HUDEP-2 (cell line): ENCODE measurements around the gene CCDC54.
"Not testable (repeated sequence)": the region's sequence is repeated elsewhere in the genome, so short reads cannot be mapped to it uniquely, and the experiment has no call there.

Experiments
- DNase-seq, 76 experiments: peaks; one replicate each; lab custom pipeline; 2025; ENCODE audit not compliant: unreplicated experiment in 76 of 76; lab: John Stamatoyannopoulos, UW

CCDC54 gene

GRCh38 chr3:107377151-107377550, at the start of gene CCDC54:
Gene CCDC54, plus strand, starts transcription at chr3:107377439. Its CDS starts 149 bp downstream, at chr3:107377588.
- DNase-seq = no peak

GRCh38 chr3:107328069-107328468, 49.2 kb upstream of the CCDC54 start:
- DNase-seq = no peak

GRCh38 chr3:107329088-107329487, 48.2 kb upstream of the CCDC54 start:
- no peak for DNase-seq

GRCh38 chr3:107339690-107340089, 37.5 kb upstream of the CCDC54 start:
- not testable (repeated sequence) for DNase-seq

GRCh38 chr3:107344722-107345121, 32.5 kb upstream of the CCDC54 start:
- no peak for DNase-seq

- DNase-seq = no peak
Measured at GRCh38 chr3:107345822-107346405, 31.3 kb upstream of the CCDC54 start.

- no peak for DNase-seq
Measured at GRCh38 chr3:107346564-107346963, 30.7 kb upstream of the CCDC54 start.

GRCh38 chr3:107347751-107348150, 29.5 kb upstream of the CCDC54 start:
- DNase-seq = no peak

- no peak for DNase-seq
Measured at GRCh38 chr3:107356706-107357105, 20.5 kb upstream of the CCDC54 start.

- DNase-seq = no peak
Measured at GRCh38 chr3:107361633-107362032, 15.6 kb upstream of the CCDC54 start.

- no peak for DNase-seq
Measured at GRCh38 chr3:107365051-107365450, 12.2 kb upstream of the CCDC54 start.

GRCh38 chr3:107366766-107367165, 10.5 kb upstream of the CCDC54 start:
- DNase-seq = no peak

- peak in 21 of 76 experiments; percentile 2 to 27 (median 10) for DNase-seq
Measured at GRCh38 chr3:107367353-107367752, 9.9 kb upstream of the CCDC54 start.

GRCh38 chr3:107368654-107369398, 8.4 kb upstream of the CCDC54 start:
- no peak for DNase-seq

- DNase-seq = no peak
Measured at GRCh38 chr3:107369791-107370190, 7.4 kb upstream of the CCDC54 start.

GRCh38 chr3:107370907-107371306, 6.3 kb upstream of the CCDC54 start:
- DNase-seq = no peak

GRCh38 chr3:107372506-107372905, 4.7 kb upstream of the CCDC54 start:
- DNase-seq = no peak

- DNase-seq = no peak
Measured at GRCh38 chr3:107373896-107374295, 3.3 kb upstream of the CCDC54 start.

GRCh38 chr3:107375682-107376081, 1.6 kb upstream of the CCDC54 start:
- DNase-seq = no peak

- no peak for DNase-seq
Measured at GRCh38 chr3:107382631-107383030, 5.4 kb downstream of the CCDC54 start.

- no peak for DNase-seq
Measured at GRCh38 chr3:107384428-107384827, 7.2 kb downstream of the CCDC54 start.

GRCh38 chr3:107384907-107385306, 7.7 kb downstream of the CCDC54 start:
- no peak for DNase-seq
